ENCODE results near the gene BLVRB. TPM values are rescaled to one million over a fixed set of nuclear protein-coding genes. Genes with fewer than 3 reads are reported as not detected.

BLVRB gene
- total and polyA plus RNA-seq, 9 of the 15 experiments (the other 6 are each of a cell fraction or from before 2014, with no cell fraction given), result 81.1 to 749 (median 331) TPM

- TF ChIP-seq, protein P1, sequence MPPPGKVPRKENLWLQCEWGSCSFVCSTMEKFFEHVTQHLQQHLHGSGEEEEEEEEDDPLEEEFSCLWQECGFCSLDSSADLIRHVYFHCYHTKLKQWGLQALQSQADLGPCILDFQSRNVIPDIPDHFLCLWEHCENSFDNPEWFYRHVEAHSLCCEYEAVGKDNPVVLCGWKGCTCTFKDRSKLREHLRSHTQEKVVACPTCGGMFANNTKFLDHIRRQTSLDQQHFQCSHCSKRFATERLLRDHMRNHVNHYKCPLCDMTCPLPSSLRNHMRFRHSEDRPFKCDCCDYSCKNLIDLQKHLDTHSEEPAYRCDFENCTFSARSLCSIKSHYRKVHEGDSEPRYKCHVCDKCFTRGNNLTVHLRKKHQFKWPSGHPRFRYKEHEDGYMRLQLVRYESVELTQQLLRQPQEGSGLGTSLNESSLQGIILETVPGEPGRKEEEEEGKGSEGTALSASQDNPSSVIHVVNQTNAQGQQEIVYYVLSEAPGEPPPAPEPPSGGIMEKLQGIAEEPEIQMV (tag; conservative IDR thresholded peaks at IDR 0.05; ENCODE audit: low read depth), result no peak
- TF ChIP-seq DMBX1 (CRISPR knock-in tag; IDR thresholded peaks at IDR 0.05; ENCODE audit: borderline replicate concordance), result peak; percentile 51; the same call in 1 of the 2 replicates
- TF ChIP-seq SAFB (IDR thresholded peaks at IDR 0.05; ENCODE audit: borderline replicate concordance, low read depth, low read length), result 0 out of 2 replicates have a peak, but pooled peaks have one; percentile 25
- peak; percentile 98 for TF ChIP-seq NCOR1 (IDR thresholded peaks at IDR 0.05)
- TF ChIP-seq ZNF445 (CRISPR knock-in tag; IDR thresholded peaks at IDR 0.05; ENCODE audit: low read depth), result peak; percentile 74; the same call in 1 of the 2 replicates
- no peak for TF ChIP-seq ETV5 (CRISPR knock-in tag; IDR thresholded peaks at IDR 0.05; ENCODE audit: low read depth)
- TF ChIP-seq MCM2 (IDR thresholded peaks at IDR 0.05; ENCODE audit: low read depth), result no peak
- peak; percentile 100 for TF ChIP-seq ZNF121 (CRISPR knock-in tag; conservative IDR thresholded peaks at IDR 0.05)
- TF ChIP-seq SRF (CRISPR knock-in tag; IDR thresholded peaks at IDR 0.05), result peak in 1 of 2 experiments; percentile 10; a peak in 1 of 4 replicates
- TF ChIP-seq HDAC2 (IDR thresholded peaks at IDR 0.05), result peak; percentile 61
- TF ChIP-seq MCM3 (IDR thresholded peaks at IDR 0.05), result no peak
- no peak for TF ChIP-seq NUFIP1 (IDR thresholded peaks at IDR 0.05; ENCODE audit: partially characterized antibody)
- TF ChIP-seq TCFL5 (CRISPR knock-in tag; conservative IDR thresholded peaks at IDR 0.05), result no peak
- TF ChIP-seq SMARCA5 (IDR thresholded peaks at IDR 0.05), result peak; percentile 93
- TF ChIP-seq ZNF24 (IDR thresholded peaks at IDR 0.05), result peak; percentile 73; the same call in 1 of the 2 replicates
- no peak; the same call in 1 of the 2 replicates for TF ChIP-seq MEF2A (IDR thresholded peaks at IDR 0.05; ENCODE audit: control insufficient read depth, low read depth, low read length)
- peak; percentile 93 for TF ChIP-seq ZBTB7A (IDR thresholded peaks at IDR 0.05; ENCODE audit: borderline replicate concordance, control insufficient read depth, low read depth, low read length)
- no peak for TF ChIP-seq ZFP1 (CRISPR knock-in tag; IDR thresholded peaks at IDR 0.05)
- TF ChIP-seq, protein P2, sequence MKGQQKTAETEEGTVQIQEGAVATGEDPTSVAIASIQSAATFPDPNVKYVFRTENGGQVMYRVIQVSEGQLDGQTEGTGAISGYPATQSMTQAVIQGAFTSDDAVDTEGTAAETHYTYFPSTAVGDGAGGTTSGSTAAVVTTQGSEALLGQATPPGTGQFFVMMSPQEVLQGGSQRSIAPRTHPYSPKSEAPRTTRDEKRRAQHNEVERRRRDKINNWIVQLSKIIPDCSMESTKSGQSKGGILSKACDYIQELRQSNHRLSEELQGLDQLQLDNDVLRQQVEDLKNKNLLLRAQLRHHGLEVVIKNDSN (CRISPR knock-in tag; IDR thresholded peaks at IDR 0.05), result peak; percentile 85
- TF ChIP-seq E2F6 (IDR thresholded peaks at IDR 0.05; ENCODE audit: borderline replicate concordance in 1 of 2, extremely low read depth in 1 of 2, insufficient read depth in 1 of 2, insufficient read length in 1 of 2, low read depth in 1 of 2, low read length in 1 of 2, poor library complexity in 1 of 2, severe bottlenecking in 1 of 2), result no peak
- TF ChIP-seq ZNF197 (CRISPR knock-in tag; IDR thresholded peaks at IDR 0.05; ENCODE audit: low read depth), result no peak
Measured at GRCh38 chr19:40464059-40465024, 1.2 kb downstream of the BLVRB start (continued).

All from K562 (cell line).